Activated B cell treated with CpG ODN at 0.5 μM for 24 hours (primary cell): ENCODE measurements around the gene PHKA2. TPM values are rescaled to one million over a fixed set of nuclear protein-coding genes. Genes with fewer than 3 reads are reported as not detected.

Experiments
- ATAC-seq: fragments of 200-7000 bp; cut with Tn5 transposase; one replicate; pipeline ENCODE4 v1.10.0; 2021; ENCODE audit warnings: low read depth, mild to moderate bottlenecking, moderate library complexity
- CTCF ChIA-PET: fragments of 350-600 bp; sonication (Branson Sonifier 250); formaldehyde crosslinking; loops from one replicate; lab custom pipeline; 2021; ENCODE audit warnings: antibody characterized with exemption; lab: Charles Lee
- POLR2A ChIA-PET: fragments of 350-600 bp; sonication (Branson Sonifier 250); formaldehyde crosslinking; loops from one replicate; lab custom pipeline; 2021; ENCODE audit warnings: antibody characterized with exemption; lab: Charles Lee
- DNase-seq: peaks from one replicate; pipeline ENCODE4 v3.0.0; 2022
- H3K27ac Mint-ChIP-seq: one replicate; pipeline ENCODE4 v1.8.0; 2020; ENCODE audit warnings: mixed read lengths
- H3K27me3 Mint-ChIP-seq: one replicate; pipeline ENCODE4 v1.8.0; 2021; ENCODE audit warnings: mixed read lengths
- H3K36me3 Mint-ChIP-seq: one replicate; pipeline ENCODE4 v1.8.0; 2021; ENCODE audit warnings: low read depth, mixed read lengths
- H3K4me1 Mint-ChIP-seq: one replicate; pipeline ENCODE4 v1.8.0; 2021; ENCODE audit warnings: mixed read lengths
- H3K4me3 Mint-ChIP-seq: one replicate; pipeline ENCODE4 v1.8.0; 2020; ENCODE audit warnings: mild to moderate bottlenecking, mixed read lengths
- H3K9me3 Mint-ChIP-seq: one replicate; pipeline ENCODE4 v1.8.0; 2020; ENCODE audit warnings: mixed read lengths
- intact Hi-C: fragments of 100-400 bp; cut with micrococcal nuclease; formaldehyde crosslinking; loops from one replicate; pipeline ENCODE4 v1.15.1; 2024
- total RNA-seq: library from RNA; stranded (reverse); gene quantifications from 2 replicates; pipeline ENCODE4 v1.2.3, GENCODE V29; 2022
- TF ChIP-seq, protein P1 (sequence below): fragments of 200-600 bp; IDR thresholded peaks from one replicate; pipeline ENCODE4 v1.8.0; 2022; ENCODE audit warnings: antibody characterized with exemption, mild to moderate bottlenecking

Gene PHKA2
- total RNA-seq, 1 donor from 2014 or later, result 41.9 TPM

DNA sequence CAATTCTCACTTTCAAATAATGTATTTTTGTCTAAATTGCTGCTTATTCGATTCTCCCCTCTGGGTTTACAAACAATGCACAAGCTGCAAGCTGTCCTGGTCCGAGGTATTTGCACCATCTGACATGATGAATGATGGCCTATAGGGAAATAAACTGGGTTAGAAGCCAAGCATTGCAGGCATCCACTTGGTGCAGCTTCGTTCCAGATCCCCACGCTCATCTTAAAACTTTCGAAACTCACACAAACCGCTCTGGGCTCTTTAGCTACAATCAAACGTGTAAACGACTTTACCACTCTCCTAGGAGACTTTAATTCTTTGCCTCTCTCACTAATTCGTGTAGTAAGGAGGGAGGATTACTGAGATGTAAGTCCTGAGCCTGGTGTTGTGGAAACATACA is 19.0 kb downstream of the PHKA2 start:
- Mint-ChIP-seq H3K4me1 (peaks cover 9% of the 10 kb centered on the region), H3K9me3 (no peaks in the 10 kb centered on the region), H3K27ac (no peak overlapping the region), H3K27me3 (no peaks in the 10 kb centered on the region), H3K4me3 (no peak overlapping the region), H3K36me3 (peaks cover 4% of the 10 kb centered on the region)
- TF ChIP-seq, protein P1, sequence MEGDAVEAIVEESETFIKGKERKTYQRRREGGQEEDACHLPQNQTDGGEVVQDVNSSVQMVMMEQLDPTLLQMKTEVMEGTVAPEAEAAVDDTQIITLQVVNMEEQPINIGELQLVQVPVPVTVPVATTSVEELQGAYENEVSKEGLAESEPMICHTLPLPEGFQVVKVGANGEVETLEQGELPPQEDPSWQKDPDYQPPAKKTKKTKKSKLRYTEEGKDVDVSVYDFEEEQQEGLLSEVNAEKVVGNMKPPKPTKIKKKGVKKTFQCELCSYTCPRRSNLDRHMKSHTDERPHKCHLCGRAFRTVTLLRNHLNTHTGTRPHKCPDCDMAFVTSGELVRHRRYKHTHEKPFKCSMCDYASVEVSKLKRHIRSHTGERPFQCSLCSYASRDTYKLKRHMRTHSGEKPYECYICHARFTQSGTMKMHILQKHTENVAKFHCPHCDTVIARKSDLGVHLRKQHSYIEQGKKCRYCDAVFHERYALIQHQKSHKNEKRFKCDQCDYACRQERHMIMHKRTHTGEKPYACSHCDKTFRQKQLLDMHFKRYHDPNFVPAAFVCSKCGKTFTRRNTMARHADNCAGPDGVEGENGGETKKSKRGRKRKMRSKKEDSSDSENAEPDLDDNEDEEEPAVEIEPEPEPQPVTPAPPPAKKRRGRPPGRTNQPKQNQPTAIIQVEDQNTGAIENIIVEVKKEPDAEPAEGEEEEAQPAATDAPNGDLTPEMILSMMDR, result no peak
- POLR2A ChIA-PET, result no interaction called here
- CTCF ChIA-PET, result no interaction called here
- intact Hi-C loops, result no loop called here
- ATAC-seq, result no peak
- no peak for DNase-seq

DNA sequence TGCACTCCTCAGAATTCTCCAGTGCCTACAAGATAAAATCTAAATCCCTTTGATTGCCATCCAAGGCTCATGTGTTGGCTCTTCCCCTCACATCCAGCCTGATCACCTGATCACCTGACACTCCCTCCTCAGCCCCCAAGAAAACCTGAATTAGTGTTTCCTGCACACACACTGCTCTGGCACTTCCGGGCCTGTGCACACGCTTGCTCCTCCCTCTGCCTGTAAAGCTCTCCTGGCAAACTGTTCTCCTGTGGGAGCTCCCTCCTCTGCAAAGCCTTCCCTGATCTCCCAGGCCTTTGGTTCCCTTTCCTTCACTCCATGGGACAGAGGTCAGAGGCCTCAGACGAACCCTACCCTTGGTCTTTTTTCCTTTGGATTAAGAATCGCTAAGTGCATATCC is 19.9 kb downstream of the PHKA2 start:
- no peak for ATAC-seq
- POLR2A ChIA-PET, result no interaction called here
- TF ChIP-seq, protein P1, result no peak
- Mint-ChIP-seq H3K4me3 (no peak overlapping the region), H3K27me3 (no peaks in the 10 kb centered on the region), H3K27ac (no peak overlapping the region), H3K4me1 (peaks cover 11% of the 10 kb centered on the region), H3K36me3 (peaks cover 4% of the 10 kb centered on the region), H3K9me3 (no peaks in the 10 kb centered on the region)
- DNase-seq, result no peak
- intact Hi-C loops, result no loop called here
- CTCF ChIA-PET, result no interaction called here

DNA sequence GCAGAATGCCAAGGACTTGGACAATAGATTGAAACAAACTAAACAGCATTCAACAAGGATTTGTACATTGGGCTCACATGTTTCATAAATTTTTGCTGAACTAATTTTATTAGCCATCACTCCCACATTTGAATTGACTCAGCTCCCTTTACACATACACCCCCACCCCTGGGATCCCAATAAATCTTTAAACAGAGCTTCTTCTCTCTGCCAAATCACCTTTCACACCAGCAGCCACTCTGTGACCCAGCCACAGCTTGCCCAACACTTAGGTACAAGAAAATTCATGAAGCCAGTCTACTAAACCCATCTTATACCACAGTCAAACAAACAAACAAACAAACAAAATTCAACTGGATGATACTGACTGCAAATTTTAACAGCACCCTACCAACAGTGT is 21.6 kb downstream of the PHKA2 start:
- Mint-ChIP-seq H3K27ac (no peak overlapping the region), H3K36me3 (peaks cover 4% of the 10 kb centered on the region), H3K4me3 (no peak overlapping the region), H3K9me3 (no peaks in the 10 kb centered on the region), H3K4me1 (peaks cover 11% of the 10 kb centered on the region), H3K27me3 (no peaks in the 10 kb centered on the region)
- intact Hi-C loops, result no loop called here
- TF ChIP-seq, protein P1, result no peak
- ChIA-PET CTCF (no interaction called here), POLR2A (no interaction called here)
- DNase-seq, result no peak
- no peak for ATAC-seq

DNA sequence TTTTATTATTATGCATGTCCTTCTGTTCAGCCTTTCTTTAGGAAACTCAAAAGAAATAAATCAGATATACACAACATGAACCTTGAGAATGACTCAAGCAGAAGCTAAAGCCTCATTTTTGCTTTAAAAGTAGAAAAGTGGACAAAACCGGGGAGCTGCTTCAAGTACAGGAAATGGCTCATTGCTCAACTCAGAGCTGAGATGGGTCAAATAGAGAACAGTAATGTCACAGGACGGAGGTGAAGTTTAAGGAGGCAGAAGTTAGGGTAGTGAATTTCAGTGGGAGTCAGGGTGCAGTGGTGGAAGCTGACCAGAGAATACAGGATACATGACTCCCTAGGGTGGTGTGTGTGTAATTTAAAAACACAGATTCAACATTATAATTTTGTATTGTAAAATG is 22.2 kb downstream of the PHKA2 start:
- DNase-seq (no peak), ATAC-seq (no peak)
- no peaks in the 10 kb centered on the region for H3K9me3 Mint-ChIP-seq
- CTCF ChIA-PET, result no interaction called here
- no peak overlapping the region for H3K27ac Mint-ChIP-seq
- peaks cover 11% of the 10 kb centered on the region for H3K4me1 Mint-ChIP-seq
- intact Hi-C loops, result no loop called here
- H3K4me3 Mint-ChIP-seq, result no peak overlapping the region
- POLR2A ChIA-PET, result no interaction called here
- H3K36me3 Mint-ChIP-seq, result no peaks in the 10 kb centered on the region
- no peaks in the 10 kb centered on the region for H3K27me3 Mint-ChIP-seq
- TF ChIP-seq, protein P1, result no peak

DNA sequence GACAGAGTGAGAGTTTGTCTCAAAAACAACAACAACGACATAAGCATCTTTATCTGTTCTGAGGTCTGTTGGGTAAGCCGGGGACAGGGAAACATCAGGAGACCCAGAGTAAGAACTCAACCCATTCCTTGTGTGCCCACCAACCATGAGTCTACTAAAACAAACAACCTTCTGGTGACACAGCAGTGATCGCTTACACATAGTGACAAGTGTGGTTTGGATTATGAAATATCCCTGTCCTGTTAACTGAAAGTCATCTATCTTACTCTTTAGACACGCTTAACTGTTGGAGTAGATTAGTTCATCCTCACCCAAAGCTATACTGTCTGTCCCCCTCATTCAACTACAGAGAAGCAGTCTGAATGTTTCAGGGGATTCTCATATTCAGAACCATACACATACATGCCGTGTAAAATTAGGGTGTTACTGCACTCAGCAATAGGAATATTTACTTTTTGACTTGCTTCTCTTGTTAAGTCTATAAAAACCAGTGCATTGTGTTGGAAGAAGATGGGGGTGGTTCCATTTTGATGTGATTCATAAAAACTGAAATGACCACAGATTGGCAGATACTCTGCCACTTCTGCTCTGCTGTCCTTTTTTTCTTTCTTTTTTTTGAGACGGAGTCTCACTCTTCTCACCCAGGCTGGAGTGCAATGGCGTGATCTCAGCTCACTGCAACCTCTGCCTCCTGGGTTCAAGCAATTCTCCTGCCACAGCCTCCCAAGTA is 27.4 kb downstream of the PHKA2 start:
- TF ChIP-seq, protein P1, result no peak
- peaks cover 16% of the 10 kb centered on the region for H3K36me3 Mint-ChIP-seq
- H3K4me1 Mint-ChIP-seq, result peaks cover 2% of the 10 kb centered on the region
- DNase-seq (no peak), ATAC-seq (no peak)
- intact Hi-C loops, result no loop called here
- no peaks in the 10 kb centered on the region for H3K9me3 Mint-ChIP-seq
- H3K27me3 Mint-ChIP-seq, result no peaks in the 10 kb centered on the region
- no peak overlapping the region for H3K27ac Mint-ChIP-seq
- POLR2A ChIA-PET, result no interaction called here
- CTCF ChIA-PET, result no interaction called here
- no peak overlapping the region for H3K4me3 Mint-ChIP-seq
